Activated T-helper 2 cell treated with anti-CD3 and anti-CD28 coated beads, Interferon-gamma antibody, Interleukin-2, Interleukin-4, amounts not matched to agents 10 μg/mL and 5 μg/mL and 100 μg/mL, durations not matched to agents 14 hours and 24 hours and 36 hours (primary cell): ENCODE results near the gene MPP1. TPM values are rescaled to one million over a fixed set of nuclear protein-coding genes. Genes with fewer than 3 reads are reported as not detected.
"Not testable (repeated sequence)": the region's sequence is repeated elsewhere in the genome, so short reads cannot be mapped to it uniquely, and the experiment has no call there.

Experiments used
- DNase-seq: peaks from one replicate; pipeline ENCODE4 v3.0.0; 2021; ENCODE audit warnings: low spot score
- H3K27ac Mint-ChIP-seq: one replicate; pipeline ENCODE4 v1.8.0; 2021; ENCODE audit warnings: mixed read lengths
- H3K27me3 Mint-ChIP-seq: one replicate; pipeline ENCODE4 v1.8.0; 2021; ENCODE audit warnings: low read depth, mixed read lengths
- H3K36me3 Mint-ChIP-seq: one replicate; pipeline ENCODE4 v1.8.0; 2021; ENCODE audit warnings: low read depth, mixed read lengths
- H3K4me1 Mint-ChIP-seq: one replicate; pipeline ENCODE4 v1.8.0; 2021; ENCODE audit warnings: low read depth, mixed read lengths
- H3K4me3 Mint-ChIP-seq: one replicate; pipeline ENCODE4 v1.8.0; 2021; ENCODE audit warnings: low read depth, mild to moderate bottlenecking, moderate library complexity, mixed read lengths
- H3K9me3 Mint-ChIP-seq: one replicate; pipeline ENCODE4 v1.8.0; 2021; ENCODE audit warnings: mixed read lengths
- intact Hi-C: fragments of 100-400 bp; cut with micrococcal nuclease; formaldehyde crosslinking; loops from one replicate; pipeline ENCODE4 v1.15.1; 2023
- total RNA-seq: library from RNA; stranded (reverse); gene quantifications from 2 replicates; pipeline ENCODE4 v1.2.3, GENCODE V29; 2022

MPP1 gene
- total RNA-seq, result 27.7 and 31.5 TPM in 2 replicates

DNA sequence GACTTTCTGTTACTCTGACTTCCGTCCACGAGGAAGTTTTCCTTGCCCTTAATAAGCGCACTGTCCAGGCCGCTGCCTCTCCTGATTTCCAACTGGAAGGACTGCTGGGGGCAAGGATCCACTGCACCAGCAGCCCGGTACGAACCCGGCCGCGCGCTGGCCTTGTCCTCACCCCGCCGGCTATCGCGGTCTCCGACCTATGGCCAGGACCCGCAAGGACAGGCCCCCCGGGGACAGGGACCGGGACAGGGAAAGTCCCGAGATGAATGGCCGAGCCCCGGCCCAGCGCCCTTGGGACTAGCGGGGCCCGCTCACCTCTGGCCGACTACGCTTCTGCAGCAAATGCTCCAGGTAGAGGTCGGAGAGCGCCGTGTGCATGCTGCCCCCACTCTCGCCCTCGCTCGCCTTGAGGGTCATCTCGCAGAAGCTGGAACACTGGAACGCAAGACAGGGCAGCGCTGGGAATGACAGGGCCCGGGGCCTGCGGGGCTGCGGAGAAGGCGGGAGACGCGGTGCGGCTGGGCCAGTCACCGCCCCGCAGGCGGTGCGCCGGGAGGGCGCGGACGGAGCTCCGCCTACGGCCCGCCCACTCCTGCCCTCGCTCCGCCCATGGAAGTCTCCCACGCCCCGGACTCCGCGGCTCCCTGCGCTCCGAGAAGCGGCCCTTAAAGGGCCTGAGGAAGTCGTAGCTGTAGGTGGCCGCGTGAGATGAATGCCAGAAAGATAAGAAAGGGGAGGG is at the start of gene MPP1:
MPP1 (minus strand) TSS at position 529 of the 739 bp plus-strand sequence; CDS start at position 417, 112 bp downstream.
- peaks cover 3% of the 10 kb centered on the region for H3K36me3 Mint-ChIP-seq
- H3K27me3 Mint-ChIP-seq, result no peaks in the 10 kb centered on the region
- H3K4me3 Mint-ChIP-seq, result peak within 1 kb of the TSS; percentile 82
- intact Hi-C loops, result loop anchor here (2.0 to 5.0 kb wide), 2 partner anchors 42 to 88 kb away; partner anchors contain the start of gene DKC1
- peak within 1 kb of the TSS; percentile 72 for H3K27ac Mint-ChIP-seq
- DNase-seq, result peak; percentile 75
- H3K9me3 Mint-ChIP-seq, result peaks cover 15% of the 10 kb centered on the region
- peaks cover 36% of the 10 kb centered on the region for H3K4me1 Mint-ChIP-seq

DNA sequence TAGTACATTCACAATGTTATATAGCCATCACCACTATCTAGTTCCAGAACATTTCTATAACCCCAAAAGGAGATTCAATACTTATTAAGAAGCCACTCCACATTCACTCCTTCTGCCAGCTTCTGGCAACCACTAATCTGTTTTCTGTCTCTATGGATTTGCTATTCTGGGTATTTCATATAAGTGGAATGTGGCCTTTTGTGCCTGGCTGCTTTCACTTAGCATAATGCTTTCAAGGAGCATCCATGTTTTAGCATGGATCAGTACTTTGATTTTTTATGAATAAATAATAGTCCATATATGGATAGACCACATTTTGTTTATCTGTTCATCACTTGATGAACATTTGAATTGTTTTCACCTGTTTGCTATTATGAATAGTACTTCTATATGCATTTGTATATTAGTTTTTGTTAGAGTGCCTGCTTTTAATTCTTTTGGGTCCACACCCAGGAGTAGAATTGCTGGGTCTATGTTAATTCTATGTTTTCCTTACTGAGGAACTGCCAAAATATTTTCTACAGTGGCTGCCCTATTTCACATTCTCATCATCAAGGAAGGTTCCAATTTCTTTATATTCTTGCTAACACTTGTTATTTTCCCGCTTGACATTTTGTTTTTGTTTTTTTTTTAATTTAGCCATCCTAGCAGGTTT is 45.8 kb upstream of the MPP1 start:
- Mint-ChIP-seq H3K9me3 (peaks cover 4% of the 10 kb centered on the region), H3K27me3 (no peaks in the 10 kb centered on the region), H3K36me3 (no peaks in the 10 kb centered on the region), H3K4me1 (no peaks in the 10 kb centered on the region), H3K4me3 (no peak overlapping the region), H3K27ac (no peak overlapping the region)
- intact Hi-C loops, result no loop called here
- DNase-seq, result no peak

DNA sequence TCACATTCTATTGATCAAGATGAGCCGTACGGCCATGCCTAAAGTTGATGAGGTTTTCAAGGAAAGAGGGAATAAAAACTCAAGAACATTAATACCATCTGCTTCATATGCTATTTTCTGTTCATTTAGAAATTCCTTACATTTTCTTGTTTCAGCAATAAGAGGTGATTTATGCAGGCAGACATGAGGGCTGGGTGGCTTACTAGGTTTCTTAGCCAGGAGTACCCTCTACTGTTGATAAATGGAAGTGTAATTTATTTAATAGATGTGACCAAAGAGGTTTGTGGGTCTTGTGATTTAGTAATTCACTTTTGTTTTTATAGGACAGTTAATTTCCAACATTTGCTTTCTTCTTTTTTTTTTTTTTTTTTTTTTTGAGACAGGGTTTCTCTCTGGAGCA is 35.6 kb upstream of the MPP1 start:
- intact Hi-C loops, result loop anchor here (5.0 kb wide), 1 partner anchor 79 kb away; the partner anchor contains the start of gene DKC1

DNA sequence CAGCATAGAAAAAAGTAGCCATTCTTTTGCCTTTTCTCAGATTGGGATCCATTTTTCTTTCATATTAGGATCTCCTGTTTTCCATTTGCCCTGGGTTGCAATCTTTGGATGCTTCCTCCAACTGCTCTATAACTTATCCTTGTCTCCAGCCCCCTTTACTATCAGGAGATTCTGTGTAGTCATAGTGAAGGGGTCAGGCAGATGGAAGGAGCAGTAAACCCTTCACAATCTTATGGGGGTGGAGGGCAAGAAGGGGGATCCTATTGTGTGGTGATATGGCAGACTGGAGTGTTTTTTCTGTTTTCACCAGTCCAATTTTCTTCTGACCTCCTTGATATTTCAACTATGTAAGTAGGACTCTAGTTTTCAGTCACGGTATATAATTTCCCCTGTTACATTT is 30.9 kb upstream of the MPP1 start:
- peaks cover 12% of the 10 kb centered on the region for H3K4me1 Mint-ChIP-seq
- no peak for DNase-seq
- intact Hi-C loops, result no loop called here
- H3K27me3 Mint-ChIP-seq, result no peaks in the 10 kb centered on the region
- no peaks in the 10 kb centered on the region for H3K36me3 Mint-ChIP-seq
- no peak overlapping the region for H3K4me3 Mint-ChIP-seq
- no peak overlapping the region for H3K27ac Mint-ChIP-seq
- H3K9me3 Mint-ChIP-seq, result no peaks in the 10 kb centered on the region

More for the DNA sequence above, 35.6 kb upstream of the MPP1 start:
- Mint-ChIP-seq H3K27ac (no peak overlapping the region), H3K27me3 (peaks cover 4% of the 10 kb centered on the region), H3K9me3 (no peaks in the 10 kb centered on the region), H3K36me3 (no peaks in the 10 kb centered on the region), H3K4me1 (peaks cover 7% of the 10 kb centered on the region), H3K4me3 (no peak overlapping the region)
- no peak for DNase-seq

DNA sequence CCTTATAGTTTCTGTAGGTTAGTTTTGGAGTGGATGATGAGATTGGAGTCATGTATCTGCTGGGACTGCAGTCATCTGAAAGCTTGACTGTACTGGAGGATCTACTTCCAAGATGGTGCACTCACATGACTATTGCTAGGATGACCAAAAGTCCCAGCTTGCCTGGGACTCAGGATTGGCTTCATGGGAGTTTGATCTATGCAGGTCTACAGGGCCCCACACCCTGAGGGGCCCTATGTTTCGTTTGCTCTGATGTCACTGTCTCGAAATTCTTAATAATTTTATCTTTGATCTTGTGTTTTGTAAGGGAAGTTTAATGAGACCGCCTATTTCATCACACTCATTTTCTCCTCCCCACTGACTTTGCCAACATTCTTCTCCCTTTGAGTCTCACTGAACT is 29.3 kb upstream of the MPP1 start, which contains the start of gene SMIM9:
SMIM9 (minus strand) TSS at position 101 of the 400 bp plus-strand sequence. CDS start 3,806 bp downstream, outside the sequence.
- no peaks in the 10 kb centered on the region for H3K9me3 Mint-ChIP-seq
- no peaks in the 10 kb centered on the region for H3K36me3 Mint-ChIP-seq
- DNase-seq, result no peak
- H3K27ac Mint-ChIP-seq, result no peak within 1 kb of the TSS
- no peak within 1 kb of the TSS for H3K4me3 Mint-ChIP-seq
- intact Hi-C loops, result no loop called here
- H3K4me1 Mint-ChIP-seq, result peaks cover 17% of the 10 kb centered on the region
- no peaks in the 10 kb centered on the region for H3K27me3 Mint-ChIP-seq

DNA sequence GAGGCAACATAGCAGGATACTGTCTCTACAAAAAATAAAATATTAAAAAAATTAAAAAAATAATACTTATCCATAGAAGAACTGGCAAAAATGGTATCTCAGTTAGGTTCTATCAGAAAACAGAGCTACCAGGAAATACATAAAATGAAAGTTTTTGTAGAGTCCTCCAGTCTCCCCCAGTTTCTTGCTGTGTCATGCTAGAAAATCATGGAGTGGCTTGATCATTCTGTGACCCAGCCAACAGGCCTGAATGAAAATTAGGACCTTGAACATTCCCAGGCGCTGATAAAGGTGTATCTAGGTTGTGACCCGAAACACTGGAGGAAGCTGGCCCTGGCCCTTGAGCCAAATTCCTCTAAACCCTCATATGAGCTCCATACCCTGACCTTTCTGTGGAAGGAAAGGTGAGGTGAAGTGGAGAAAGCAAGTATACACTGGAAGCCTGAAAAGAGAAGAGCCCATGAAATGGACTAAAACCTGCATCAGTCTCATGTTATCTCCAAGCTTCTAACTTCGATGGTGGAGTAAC is 28.5 kb upstream of the MPP1 start:
- H3K27ac Mint-ChIP-seq, result no peak overlapping the region

DNA sequence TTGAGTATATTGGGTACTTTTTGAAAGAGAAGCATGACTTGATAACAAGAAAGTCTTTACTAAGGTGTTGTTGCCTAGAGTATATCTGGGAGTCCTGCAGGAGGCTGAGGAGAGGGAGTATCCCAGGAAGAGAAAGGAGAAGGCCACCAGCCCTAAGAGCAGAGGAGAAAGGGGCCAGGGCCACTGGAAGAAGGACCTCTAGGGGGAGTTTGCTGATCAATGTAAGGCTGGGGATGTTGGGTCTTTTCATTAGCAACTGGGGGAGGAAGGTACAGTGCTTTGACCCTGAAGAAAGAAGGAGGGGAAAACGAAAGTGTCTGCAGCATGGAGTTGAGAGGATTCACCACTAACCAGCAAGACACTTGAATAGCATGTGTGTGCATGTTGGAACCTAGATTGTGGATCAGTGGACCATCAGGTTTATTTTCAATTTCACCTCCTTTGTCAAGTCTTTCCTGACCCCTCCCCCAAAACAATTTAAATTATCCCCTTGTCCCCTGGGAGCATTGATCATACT is 24.7 kb upstream of the MPP1 start:
- Mint-ChIP-seq H3K4me1 (peaks cover 25% of the 10 kb centered on the region), H3K27ac (no peak overlapping the region), H3K27me3 (no peaks in the 10 kb centered on the region), H3K36me3 (no peaks in the 10 kb centered on the region), H3K9me3 (no peaks in the 10 kb centered on the region), H3K4me3 (no peak overlapping the region)
- DNase-seq, result no peak
- intact Hi-C loops, result no loop called here

More for the DNA sequence above, 28.5 kb upstream of the MPP1 start:
- Mint-ChIP-seq H3K36me3 (no peaks in the 10 kb centered on the region), H3K27me3 (no peaks in the 10 kb centered on the region), H3K4me1 (peaks cover 24% of the 10 kb centered on the region), H3K9me3 (no peaks in the 10 kb centered on the region), H3K4me3 (no peak overlapping the region)
- intact Hi-C loops, result no loop called here
- DNase-seq, result no peak

DNA sequence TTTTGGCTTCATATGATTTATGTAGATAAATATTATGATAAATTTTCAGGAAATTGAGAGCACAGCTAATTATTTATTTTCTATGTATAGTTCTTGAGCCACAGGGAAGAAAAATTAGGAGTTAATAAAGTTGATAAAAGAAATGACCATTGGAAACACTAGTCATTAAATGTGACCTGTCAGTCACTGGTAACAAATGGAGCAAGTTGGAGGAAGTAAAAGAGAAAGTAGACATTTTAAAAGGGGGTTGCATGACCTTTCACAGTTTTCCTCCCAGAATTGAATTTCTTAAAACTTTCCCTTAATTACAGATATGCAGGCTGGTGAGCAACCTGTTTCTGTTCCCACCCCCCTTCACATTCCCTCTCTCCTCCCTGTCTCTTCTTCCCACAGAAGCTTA is 23.8 kb upstream of the MPP1 start:
- no peaks in the 10 kb centered on the region for H3K36me3 Mint-ChIP-seq
- H3K4me3 Mint-ChIP-seq, result no peak overlapping the region
- H3K27ac Mint-ChIP-seq, result no peak overlapping the region
- DNase-seq, result no peak
- no peaks in the 10 kb centered on the region for H3K27me3 Mint-ChIP-seq
- intact Hi-C loops, result no loop called here
- peaks cover 25% of the 10 kb centered on the region for H3K4me1 Mint-ChIP-seq
- H3K9me3 Mint-ChIP-seq, result no peaks in the 10 kb centered on the region

DNA sequence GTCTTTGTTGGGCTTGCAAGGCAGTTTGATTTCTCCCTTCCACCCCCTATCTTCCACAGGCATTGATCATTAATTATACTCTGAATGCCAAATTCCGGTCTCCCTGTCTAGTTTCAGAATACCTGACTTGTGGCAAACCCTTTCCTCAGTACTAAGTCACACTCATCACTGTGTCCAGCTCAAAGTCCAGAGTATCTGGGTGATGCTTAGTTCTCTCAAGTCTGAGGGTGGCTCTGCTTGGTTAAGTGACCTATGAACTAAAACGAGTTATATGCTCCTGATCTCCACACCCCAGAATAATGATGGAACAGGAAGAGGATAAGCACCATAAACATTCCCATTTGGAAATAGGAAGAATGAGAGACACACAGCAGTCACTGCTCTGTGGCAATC is 22.7 kb upstream of the MPP1 start:
- H3K4me3 Mint-ChIP-seq, result no peak overlapping the region
- H3K27me3 Mint-ChIP-seq, result no peaks in the 10 kb centered on the region
- no peak for DNase-seq
- no peaks in the 10 kb centered on the region for H3K36me3 Mint-ChIP-seq
- intact Hi-C loops, result no loop called here
- no peaks in the 10 kb centered on the region for H3K9me3 Mint-ChIP-seq
- H3K27ac Mint-ChIP-seq, result peak overlapping the region; percentile 76
- H3K4me1 Mint-ChIP-seq, result peaks cover 25% of the 10 kb centered on the region

DNA sequence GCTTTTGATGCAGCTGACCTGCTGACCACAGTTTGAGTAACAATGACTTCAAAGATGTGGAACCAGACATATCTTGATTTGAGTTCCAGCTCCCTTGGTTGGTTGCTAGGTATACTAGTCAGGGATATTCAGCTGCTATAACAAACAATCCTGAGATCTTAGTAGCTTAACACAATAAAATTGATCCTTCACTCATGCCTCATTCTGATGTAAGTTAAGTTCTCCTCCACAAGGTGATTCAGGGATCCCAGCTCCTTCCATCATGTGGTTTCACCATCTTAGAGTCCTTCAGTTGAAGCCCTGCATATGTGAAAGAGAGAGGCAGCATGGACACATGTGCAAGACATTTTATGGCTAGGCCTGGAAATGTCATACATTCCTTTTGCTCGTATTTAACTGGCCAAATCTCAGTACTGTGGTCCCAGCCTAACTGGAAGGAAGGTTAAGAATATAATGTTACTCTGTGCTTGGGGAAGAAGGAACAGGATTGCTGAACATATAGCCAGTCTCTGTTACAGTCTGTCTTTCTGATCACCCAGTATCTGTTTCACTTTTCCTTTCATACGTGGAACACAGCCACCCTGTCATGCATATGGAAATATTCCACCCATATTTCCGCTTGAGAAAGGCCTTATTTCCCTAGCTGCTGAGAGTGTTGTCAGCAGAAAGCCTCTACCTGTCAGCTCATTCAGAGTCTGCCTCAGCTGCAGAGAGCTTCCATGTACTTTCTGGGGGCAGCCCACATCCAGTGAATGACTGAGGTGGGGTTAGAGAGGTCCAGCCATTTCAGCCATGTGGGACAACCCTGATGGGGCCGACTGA is 22.1 kb upstream of the MPP1 start:
- intact Hi-C loops, result no loop called here
- H3K27me3 Mint-ChIP-seq, result peaks cover under 1% of the 10 kb centered on the region
- no peaks in the 10 kb centered on the region for H3K9me3 Mint-ChIP-seq
- peaks cover 25% of the 10 kb centered on the region for H3K4me1 Mint-ChIP-seq
- H3K27ac Mint-ChIP-seq, result peak overlapping the region; percentile 76
- no peaks in the 10 kb centered on the region for H3K36me3 Mint-ChIP-seq
- no peak for DNase-seq
- no peak overlapping the region for H3K4me3 Mint-ChIP-seq

DNA sequence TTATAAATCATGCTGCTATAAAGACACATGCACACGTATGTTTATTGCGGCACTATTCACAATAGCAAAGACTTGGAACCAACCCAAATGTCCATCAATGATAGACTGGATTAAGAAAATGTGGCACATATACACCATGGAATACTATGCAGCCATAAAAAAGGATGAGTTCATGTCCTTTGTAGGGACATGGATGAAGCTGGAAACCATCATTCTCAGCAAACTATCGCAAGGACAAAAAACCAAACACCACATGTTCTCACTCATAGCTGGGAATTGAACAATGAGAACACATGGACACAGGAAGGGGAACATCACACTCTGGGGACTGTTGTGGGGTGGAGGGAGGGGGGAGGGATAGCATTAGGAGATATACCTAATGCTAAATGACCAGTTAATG is 20.3 kb upstream of the MPP1 start:
- H3K4me1 Mint-ChIP-seq, result peaks cover 27% of the 10 kb centered on the region
- H3K27me3 Mint-ChIP-seq, H3K27ac Mint-ChIP-seq, intact Hi-C loops, H3K4me3 Mint-ChIP-seq, H3K9me3 Mint-ChIP-seq, DNase-seq, H3K36me3 Mint-ChIP-seq: not testable (repeated sequence)

DNA sequence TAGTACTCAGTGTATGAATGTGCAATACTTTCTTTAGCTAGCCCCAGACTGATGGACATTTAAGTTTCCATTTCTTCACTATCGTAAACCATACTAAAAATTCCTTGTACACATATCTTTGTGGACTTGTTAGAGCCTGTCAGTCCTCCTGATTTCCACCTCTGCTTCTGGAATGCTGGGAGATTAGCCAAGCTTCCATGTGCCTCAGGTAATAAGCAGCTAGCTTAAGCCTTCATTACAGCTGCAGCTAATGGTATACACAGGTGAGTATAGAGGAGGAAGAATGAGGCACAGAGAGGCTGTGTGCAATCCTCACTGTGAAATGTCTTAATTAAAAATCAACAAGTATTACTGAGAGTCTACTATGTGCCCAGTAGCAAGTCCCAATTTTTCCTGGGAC is 19.4 kb upstream of the MPP1 start:
- peaks cover 23% of the 10 kb centered on the region for H3K4me1 Mint-ChIP-seq
- DNase-seq, result no peak
- no peaks in the 10 kb centered on the region for H3K36me3 Mint-ChIP-seq
- intact Hi-C loops, result no loop called here
- no peaks in the 10 kb centered on the region for H3K9me3 Mint-ChIP-seq
- H3K4me3 Mint-ChIP-seq, result no peak overlapping the region
- no peak overlapping the region for H3K27ac Mint-ChIP-seq
- peaks cover 7% of the 10 kb centered on the region for H3K27me3 Mint-ChIP-seq
